Epithelial cell of esophagus (primary cell): Measurements from ENCODE around the gene CBLB.

Source experiments
- DNase-seq: peaks from one replicate; pipeline ENCODE4 v3.0.0; 2010; ENCODE audit warnings: low read depth
- H3K4me3 ChIP-seq: 2 replicates; pipeline ENCODE4 v1.5.1; 2011; ENCODE audit warnings: mild to moderate bottlenecking, low read length, control low read depth
- TF ChIP-seq, protein P1 (sequence below): IDR thresholded peaks from 2 replicates; pipeline ENCODE4 v1.5.1; 2011; ENCODE audit warnings: low read depth, mild to moderate bottlenecking, low read length, control low read depth, inconsistent platforms; ENCODE audit not compliant: insufficient read depth; ENCODE audit errors: missing control alignments

The CBLB gene

DNA sequence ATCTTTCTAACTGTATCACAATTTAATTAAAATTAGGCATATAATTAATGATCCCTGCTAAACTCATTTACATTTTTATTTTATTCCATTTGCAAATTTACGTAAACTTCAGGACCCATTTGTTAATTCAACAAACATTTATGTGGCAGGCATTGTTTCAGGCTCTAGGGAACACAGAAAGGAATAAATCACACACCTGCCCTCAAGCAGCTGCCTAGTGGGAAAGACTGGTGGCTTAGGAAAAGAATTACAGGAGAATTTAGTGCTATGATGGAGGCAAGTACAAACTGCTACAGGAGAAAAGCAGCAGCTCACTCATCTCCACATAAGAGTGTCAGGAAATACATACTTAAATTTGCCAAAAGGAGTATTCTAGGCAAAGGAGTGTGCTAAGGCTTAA lies 11.2 kb downstream of the CBLB start:
- DNase-seq, result no peak
- no peak overlapping the region for H3K4me3 ChIP-seq
- TF ChIP-seq, protein P1, sequence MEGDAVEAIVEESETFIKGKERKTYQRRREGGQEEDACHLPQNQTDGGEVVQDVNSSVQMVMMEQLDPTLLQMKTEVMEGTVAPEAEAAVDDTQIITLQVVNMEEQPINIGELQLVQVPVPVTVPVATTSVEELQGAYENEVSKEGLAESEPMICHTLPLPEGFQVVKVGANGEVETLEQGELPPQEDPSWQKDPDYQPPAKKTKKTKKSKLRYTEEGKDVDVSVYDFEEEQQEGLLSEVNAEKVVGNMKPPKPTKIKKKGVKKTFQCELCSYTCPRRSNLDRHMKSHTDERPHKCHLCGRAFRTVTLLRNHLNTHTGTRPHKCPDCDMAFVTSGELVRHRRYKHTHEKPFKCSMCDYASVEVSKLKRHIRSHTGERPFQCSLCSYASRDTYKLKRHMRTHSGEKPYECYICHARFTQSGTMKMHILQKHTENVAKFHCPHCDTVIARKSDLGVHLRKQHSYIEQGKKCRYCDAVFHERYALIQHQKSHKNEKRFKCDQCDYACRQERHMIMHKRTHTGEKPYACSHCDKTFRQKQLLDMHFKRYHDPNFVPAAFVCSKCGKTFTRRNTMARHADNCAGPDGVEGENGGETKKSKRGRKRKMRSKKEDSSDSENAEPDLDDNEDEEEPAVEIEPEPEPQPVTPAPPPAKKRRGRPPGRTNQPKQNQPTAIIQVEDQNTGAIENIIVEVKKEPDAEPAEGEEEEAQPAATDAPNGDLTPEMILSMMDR, result no peak

DNA sequence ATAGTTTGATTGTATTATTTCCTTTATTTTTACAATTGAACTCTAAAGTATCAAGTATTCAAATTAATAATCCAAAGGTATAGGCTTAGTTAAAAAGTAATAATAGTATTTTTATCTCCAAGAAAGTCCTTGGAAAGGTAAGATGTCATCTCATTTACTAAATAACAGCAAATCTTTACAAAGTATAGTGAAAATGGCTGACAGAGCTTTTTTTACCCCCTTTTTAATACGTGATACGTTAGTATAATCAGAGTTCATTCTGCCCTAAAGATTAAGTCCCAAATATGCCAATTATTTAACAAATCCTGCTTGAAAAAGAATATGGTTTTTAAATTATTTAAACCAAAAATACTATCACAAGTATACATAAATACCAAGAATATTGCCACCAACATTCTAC lies 12.2 kb downstream of the CBLB start:
- no peak overlapping the region for H3K4me3 ChIP-seq
- TF ChIP-seq, protein P1, result no peak
- DNase-seq, result no peak

DNA sequence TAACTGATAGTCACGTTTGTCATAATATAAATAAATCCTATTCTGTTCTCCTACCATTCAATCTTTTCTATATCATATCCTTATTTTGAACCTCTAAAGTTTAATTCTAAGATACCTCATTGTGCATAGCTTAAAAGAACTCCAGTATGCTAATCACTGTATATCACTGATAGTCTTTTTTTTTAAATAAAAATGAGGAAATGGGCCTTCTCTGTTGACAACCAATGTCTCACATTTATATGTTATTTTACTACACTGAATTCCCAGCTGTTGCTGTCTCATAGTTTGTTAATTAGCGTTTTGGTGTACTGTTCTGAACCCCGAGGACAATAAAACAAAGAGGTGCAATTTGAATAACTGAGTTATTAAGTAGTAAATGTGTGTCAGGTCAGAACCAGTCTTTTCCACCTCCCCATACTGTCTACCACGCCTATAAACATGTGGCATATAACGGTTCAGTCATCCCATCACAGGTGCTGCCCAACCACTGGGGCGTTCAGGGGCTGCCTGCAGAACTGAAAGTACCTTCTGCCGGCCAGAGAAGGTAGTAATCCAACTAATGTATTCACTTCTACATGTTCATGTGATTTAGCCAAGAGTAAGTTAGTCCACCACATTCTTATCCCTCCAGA lies 14.9 kb downstream of the CBLB start:
- DNase-seq, result no peak

DNA sequence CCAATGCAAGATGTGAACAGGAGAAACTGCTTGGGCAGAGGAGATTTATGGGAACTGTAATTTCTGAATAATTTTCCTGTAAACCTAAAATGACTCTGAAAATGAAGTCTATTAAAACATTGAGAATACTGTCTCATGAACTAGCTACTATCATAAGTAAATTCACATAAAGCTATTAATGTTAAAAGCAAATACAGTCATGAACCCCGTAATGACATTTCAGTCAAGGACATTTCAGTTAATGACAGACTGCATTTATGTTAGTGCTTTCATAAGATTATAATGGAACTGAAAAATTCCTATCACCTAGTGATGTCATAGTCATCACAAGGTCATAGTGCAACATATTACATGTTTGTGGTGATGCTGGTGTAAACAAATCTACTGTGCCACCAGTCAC lies 17.2 kb downstream of the CBLB start:
- TF ChIP-seq, protein P1, result no peak
- no peak for DNase-seq
- H3K4me3 ChIP-seq, result no peak overlapping the region

More for the DNA sequence above, 14.9 kb downstream of the CBLB start:
- TF ChIP-seq, protein P1, result no peak
- H3K4me3 ChIP-seq, result no peak overlapping the region

DNA sequence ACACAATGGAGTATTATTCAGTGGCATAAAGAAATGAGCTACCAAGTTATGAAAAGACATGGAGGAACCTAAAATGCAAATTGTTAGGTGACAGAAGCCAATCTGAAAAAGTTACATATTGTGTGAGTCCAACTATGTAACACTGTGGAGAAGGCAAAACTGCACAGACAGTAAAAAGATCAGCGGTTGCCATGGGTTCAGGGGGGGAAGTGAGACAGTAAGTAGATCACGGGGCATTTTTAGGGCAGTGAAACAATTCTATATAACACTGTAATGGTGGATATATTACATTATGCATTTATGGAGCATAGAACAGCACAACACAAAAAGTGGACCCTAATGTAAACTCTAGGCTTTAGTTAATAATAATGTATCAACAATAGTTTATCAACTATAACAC lies 17.6 kb downstream of the CBLB start:
- TF ChIP-seq, protein P1, result no peak
- no peak for DNase-seq
- no peak overlapping the region for H3K4me3 ChIP-seq

DNA sequence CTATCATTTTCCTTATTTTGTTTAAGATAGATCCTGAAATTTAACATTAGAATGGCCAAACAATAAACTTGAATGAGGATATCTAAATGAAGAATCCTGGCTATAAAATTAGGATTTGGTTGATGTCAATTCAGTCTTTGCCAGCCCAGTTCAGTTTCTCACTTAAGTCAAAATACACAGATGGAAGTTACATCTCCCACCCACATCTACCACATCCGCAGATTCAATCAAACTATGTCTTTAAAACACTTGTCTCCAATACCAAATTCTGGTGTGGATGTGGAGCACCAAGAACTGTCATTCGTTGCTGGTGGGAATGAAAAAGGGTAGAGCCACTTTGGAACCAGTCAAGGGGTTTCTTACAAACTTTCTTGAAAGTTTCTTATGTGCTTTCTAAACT lies 18.2 kb downstream of the CBLB start:
- no peak for DNase-seq
- TF ChIP-seq, protein P1, result no peak

DNA sequence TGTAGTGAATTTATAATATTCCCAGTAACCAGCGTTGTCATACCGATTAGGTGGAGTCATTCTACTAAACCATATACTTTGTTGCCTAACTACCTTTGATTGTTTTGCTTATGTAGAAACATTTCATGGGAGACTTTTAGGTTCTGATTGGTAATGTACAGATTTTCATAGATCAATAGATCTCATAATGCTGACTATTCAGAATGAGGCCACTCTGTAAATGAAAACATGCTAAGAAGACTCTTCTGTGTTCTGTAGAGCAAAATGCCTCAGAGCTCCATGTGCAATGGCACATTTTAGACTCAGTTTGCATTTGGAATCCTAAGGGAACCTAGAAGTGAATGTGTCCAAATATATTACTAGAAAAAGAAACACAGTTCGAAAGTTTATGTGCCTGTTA lies 20.0 kb downstream of the CBLB start:
- TF ChIP-seq, protein P1, result no peak
- DNase-seq, result no peak
- no peak overlapping the region for H3K4me3 ChIP-seq

More for the DNA sequence above, 18.2 kb downstream of the CBLB start:
- no peak overlapping the region for H3K4me3 ChIP-seq
